H1 (cell line): ENCODE measurements around the gene C1orf56. TPM values are rescaled to one million over a fixed set of nuclear protein-coding genes. Genes with fewer than 3 reads are reported as not detected.

Source experiments
- CTCF ChIA-PET: fragments of 300-600 bp; sonication (Branson Sonifier 250); formaldehyde crosslinking; loops from one replicate; lab custom pipeline; 2021; ENCODE audit not compliant: partially characterized antibody; lab: Charles Lee
- POLR2A ChIA-PET: fragments of 300-600 bp; sonication (Branson Sonifier 250); formaldehyde crosslinking; loops from one replicate; lab custom pipeline; 2021; ENCODE audit warnings: inconsistent platforms; ENCODE audit not compliant: partially characterized antibody; lab: Charles Lee
- DNase-seq, 2 experiments: peaks; one replicate each; pipeline versions ENCODE4 v3.0.0 to v3.0.0-alpha.2; 2010 to 2022; ENCODE audit warnings: low spot score in 2 of 2, low read depth in 1 of 2, mixed read lengths in 1 of 2
- FAIRE-seq: peaks from 2 replicates; lab custom pipeline; 2011; peaks lifted over from hg19 to GRCh38; lab: Jason Lieb, UNC
- H2AFZ ChIP-seq: 2 replicates; pipeline ENCODE4 v1.8.1; 2012; ENCODE audit warnings: low read length, inconsistent platforms
- H2AK5ac ChIP-seq: 2 replicates; pipeline ENCODE4 v1.6.1; 2013; ENCODE audit warnings: low read depth, low read length
- H2BK120ac ChIP-seq: replicated peaks from 2 replicates; pipeline ENCODE3; 2013; ENCODE audit warnings: low read depth, low read length, inconsistent platforms
- H2BK12ac ChIP-seq: 2 replicates; pipeline ENCODE4 v1.6.1; 2013; ENCODE audit warnings: low read depth, low read length
- H2BK15ac ChIP-seq: 2 replicates; pipeline ENCODE4 v1.6.1; 2013; ENCODE audit warnings: low read length
- H2BK20ac ChIP-seq: 2 replicates; pipeline ENCODE4 v1.6.1; 2013; ENCODE audit warnings: low read length
- H2BK5ac ChIP-seq: 2 replicates; pipeline ENCODE4 v1.6.1; 2013; ENCODE audit warnings: low read depth, low read length
- H3K14ac ChIP-seq: 2 replicates; pipeline ENCODE4 v1.6.1; 2013; ENCODE audit warnings: inconsistent platforms; ENCODE audit not compliant: insufficient read length
- H3K18ac ChIP-seq: 2 replicates; pipeline ENCODE4 v1.6.1; 2013; ENCODE audit warnings: low read length; ENCODE audit errors: extremely low read depth
- H3K23ac ChIP-seq: 2 replicates; pipeline ENCODE4 v1.6.1; 2013; ENCODE audit warnings: inconsistent platforms; ENCODE audit not compliant: insufficient read length
- H3K23me2 ChIP-seq: 2 replicates; pipeline ENCODE4 v1.6.1; 2013; ENCODE audit warnings: low read depth, low read length
- H3K27ac ChIP-seq: 2 replicates; pipeline ENCODE4 v1.6.1; 2011; ENCODE audit warnings: low read depth, low read length, inconsistent platforms
- H3K27me3 ChIP-seq, 4 experiments: replicated peaks in 1 of 4; 1 replicate in 1 of 4; 2 replicates in 3 of 4; pipeline versions ENCODE4 v1.6.1 to v1.8.1; 2011 to 2013; ENCODE audit warnings: low read length in 3 of 4, mild to moderate bottlenecking in 3 of 4, inconsistent platforms in 2 of 4, mixed read lengths in 2 of 4, moderate library complexity in 1 of 4; ENCODE audit not compliant: control insufficient read depth in 3 of 4, insufficient read depth in 3 of 4; ENCODE audit errors: extremely low read depth in 1 of 4
- H3K36me3 ChIP-seq, 4 experiments: 2 replicates each; pipeline versions ENCODE4 v1.6.1 to v1.8.1; 2011 to 2013; ENCODE audit warnings: mild to moderate bottlenecking in 4 of 4, low read length in 3 of 4, moderate library complexity in 2 of 4, control low read depth in 1 of 4, inconsistent platforms in 1 of 4; ENCODE audit not compliant: insufficient read depth in 4 of 4, control insufficient read depth in 2 of 4
- H3K4ac ChIP-seq: replicated peaks from 2 replicates; pipeline ENCODE3; 2013; ENCODE audit warnings: low read length, low read depth, mixed read lengths, inconsistent platforms; ENCODE audit not compliant: insufficient read length
- H3K4me1 ChIP-seq, 4 experiments: replicated peaks in 1 of 4; 1 replicate in 1 of 4; 2 replicates in 3 of 4; pipeline versions ENCODE4 v1.6.1 to v1.8.1; 2011 to 2013; ENCODE audit warnings: low read length in 3 of 4, inconsistent platforms in 2 of 4, mixed read lengths in 1 of 4; ENCODE audit not compliant: insufficient read depth in 4 of 4, control insufficient read depth in 3 of 4
- H3K4me2 ChIP-seq, 2 experiments: 2 replicates each; pipeline versions ENCODE4 v1.6.1 to v1.8.1; 2011 to 2013; ENCODE audit warnings: low read depth in 2 of 2, low read length in 2 of 2, control low read depth in 1 of 2, inconsistent platforms in 1 of 2, mild to moderate bottlenecking in 1 of 2; ENCODE audit not compliant: insufficient read depth in 1 of 2
- H3K4me3 ChIP-seq, 4 experiments: fragments of 200-600, 300-600 bp in 1 of 4; sonication (generic), shearing (Covaris generic), sonication (Bioruptor Twin) in 1 of 4; 2 replicates each; pipeline versions ENCODE4 v1.5.1 to v1.8.1; 2011 to 2016; ENCODE audit warnings: low read length in 4 of 4, low read depth in 3 of 4, control low read depth in 2 of 4, inconsistent platforms in 2 of 4, mild to moderate bottlenecking in 2 of 4, mixed read lengths in 1 of 4, moderate library complexity in 1 of 4; ENCODE audit not compliant: insufficient read depth in 2 of 4; ENCODE audit errors: extremely low read depth in 1 of 4
- H3K56ac ChIP-seq: replicated peaks from 2 replicates; pipeline ENCODE3; 2013; ENCODE audit warnings: low read depth, mild to moderate bottlenecking, mixed read lengths, low read length, inconsistent platforms; ENCODE audit not compliant: insufficient read length
- H3K79me1 ChIP-seq: 2 replicates; pipeline ENCODE4 v1.6.1; 2013; ENCODE audit warnings: low read depth, low read length, control low read depth
- H3K79me2 ChIP-seq, 2 experiments: 2 replicates each; pipeline versions ENCODE4 v1.6.1 to v1.8.1; 2012 to 2013; ENCODE audit warnings: low read length in 2 of 2, mild to moderate bottlenecking in 2 of 2, inconsistent platforms in 1 of 2; ENCODE audit not compliant: insufficient read depth in 2 of 2, control insufficient read depth in 1 of 2
- H3K9ac ChIP-seq, 4 experiments: replicated peaks in 1 of 4; 1 replicate in 1 of 4; 2 replicates in 3 of 4; pipeline versions ENCODE4 v1.6.1 to v1.8.1; 2011 to 2013; ENCODE audit warnings: low read depth in 3 of 4, low read length in 3 of 4, control low read depth in 2 of 4, mild to moderate bottlenecking in 2 of 4, moderate library complexity in 2 of 4, inconsistent platforms in 1 of 4; ENCODE audit errors: extremely low read depth in 1 of 4
- H3K9me3 ChIP-seq, 2 experiments: 2 replicates each; pipeline versions ENCODE4 v1.6.1 to v1.8.1; 2012 to 2013; ENCODE audit warnings: mild to moderate bottlenecking in 2 of 2, moderate library complexity in 2 of 2, control low read depth in 1 of 2, inconsistent platforms in 1 of 2, low read depth in 1 of 2, low read length in 1 of 2, mixed read lengths in 1 of 2; ENCODE audit not compliant: insufficient read depth in 2 of 2
- H4K20me1 ChIP-seq, 2 experiments: replicated peaks in 1 of 2; 2 replicates each; pipeline versions ENCODE3 to v1.8.1; 2011 to 2013; ENCODE audit warnings: inconsistent platforms in 2 of 2, low read length in 2 of 2, mild to moderate bottlenecking in 1 of 2; ENCODE audit not compliant: insufficient read depth in 2 of 2, control insufficient read depth in 1 of 2
- H4K5ac ChIP-seq: 2 replicates; pipeline ENCODE4 v1.6.1; 2013; ENCODE audit warnings: low read length, low read depth, mixed read lengths, inconsistent platforms; ENCODE audit not compliant: insufficient read length
- H4K8ac ChIP-seq: 2 replicates; pipeline ENCODE4 v1.8.0; 2013; ENCODE audit warnings: mild to moderate bottlenecking, moderate library complexity, low read length, inconsistent platforms; ENCODE audit not compliant: insufficient read depth; ENCODE audit errors: extremely low read depth
- H4K91ac ChIP-seq: replicated peaks from 2 replicates; pipeline ENCODE3; 2013; ENCODE audit warnings: low read length, mixed read lengths, inconsistent platforms; ENCODE audit not compliant: insufficient read length
- CHD2 ChIP-seq: IDR thresholded peaks from 2 replicates; pipeline ENCODE4 v1.6.1; 2012; ENCODE audit warnings: low read length, improper control_type of control experiment
- EZH2 ChIP-seq: fragments of 200-600 bp; sonication (generic); IDR thresholded peaks from 2 replicates; pipeline ENCODE4 v1.7.1; 2012; ENCODE audit warnings: low read depth, mild to moderate bottlenecking, moderate library complexity, low read length, inconsistent platforms; ENCODE audit not compliant: severe bottlenecking
- JUND ChIP-seq: IDR thresholded peaks from 2 replicates; pipeline ENCODE4 v1.6.1; 2011; ENCODE audit warnings: mild to moderate bottlenecking, improper control_type of control experiment, low read length
- POLR2AphosphoS5 ChIP-seq: IDR thresholded peaks from 2 replicates; pipeline ENCODE4 v1.6.1; 2011; ENCODE audit warnings: low read depth, low read length
- SIRT6 ChIP-seq: IDR thresholded peaks from one replicate; pipeline ENCODE4 v1.7.1; 2012; ENCODE audit warnings: low read length, inconsistent platforms
- SRF ChIP-seq: IDR thresholded peaks from 2 replicates; pipeline ENCODE4 v1.6.1; 2011; ENCODE audit warnings: mild to moderate bottlenecking, low read depth, low read length, moderate library complexity
- TAF7 ChIP-seq: optimal IDR thresholded peaks from 2 replicates; pipeline ENCODE3; 2011; ENCODE audit warnings: low read depth, mild to moderate bottlenecking, inconsistent platforms, low read length, moderate library complexity, borderline replicate concordance
- WGBS, 2 experiments: shearing (Covaris generic) in 1 of 2; methylation state at CpG; one replicate each; pipeline versions ENCODE4 v1.1.6 to v1.1.7; 2013 to 2015; ENCODE audit warnings: low lambda C conversion rate in 2 of 2, mixed read lengths in 2 of 2, inconsistent platforms in 1 of 2, low coverage in 1 of 2, missing lambda C conversion rate in 1 of 2; ENCODE audit not compliant: insufficient replicate concordance in 2 of 2, insufficient coverage in 1 of 2, insufficient read length in 1 of 2; ENCODE audit errors: extremely low coverage in 1 of 2, missing lambda C conversion rate in 1 of 2; 5-methylcytosine and 5-hydroxymethylcytosine counted together
- polyA plus RNA-seq, 7 experiments: library from polyadenylated mRNA; depleted of rRNA in 3 of 7; stranded (reverse) in 5 of 7; unstranded in 2 of 7; fragments of >200 nt in 5 of 7; fragments of 200-250 nt in 2 of 7; gene quantifications; 1 replicate in 5 of 7; 2 replicates in 1 of 7; 4 replicates in 1 of 7; pipeline versions ENCODE4 v1.2.1 to v1.2.3, GENCODE V29; 2011 to 2013; ENCODE audit warnings: missing spikeins in 2 of 7, mixed read lengths in 2 of 7
- total RNA-seq: library from RNA; stranded (reverse); fragmentation: NEBNext Ultra II Directional; extraction: Animal tissue kit (Norgen Biotek cat#: 25700); gene quantifications from 2 replicates; pipeline ENCODE4 v1.2.1, GENCODE V29; 2021

C1orf56 gene
- total and polyA plus RNA-seq, 2 of the 8 experiments (the other 6 are each of a cell fraction or from before 2014, with no cell fraction given), result 3.0 to 3.4 TPM

DNA sequence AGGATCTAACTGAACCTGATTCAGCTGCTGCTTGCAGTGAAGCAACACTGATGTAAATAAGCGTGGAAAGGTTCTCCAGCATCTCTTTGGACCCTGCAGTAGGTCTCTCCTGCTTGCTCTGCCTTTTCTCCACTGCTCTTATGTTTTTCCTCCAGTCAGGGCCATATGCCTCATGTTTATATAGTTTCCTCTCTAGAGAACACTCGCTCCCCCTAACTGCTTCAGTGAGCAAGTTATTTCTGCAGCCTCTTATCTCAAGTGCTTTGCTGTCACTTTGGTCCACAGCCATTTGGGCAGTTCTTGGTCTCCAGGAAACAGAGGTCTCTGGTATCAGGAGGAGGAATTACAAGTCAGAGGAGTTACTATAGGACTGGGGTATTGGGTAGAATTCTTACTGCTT lies 34.0 kb upstream of the C1orf56 start:
- CTCF ChIA-PET, result interaction anchor here (0.7 to 2.0 kb wide), 3 partner anchors 13 to 23 kb away, joined by 3 to 5 read pairs (median 5); partner anchors contain the start of gene BNIPL
- no peaks in the 10 kb centered on the region for H3K79me1 ChIP-seq
- H4K8ac ChIP-seq, result no peak overlapping the region
- H4K20me1 ChIP-seq, result no peaks in the 10 kb centered on the region
- no peak overlapping the region for H3K4ac ChIP-seq
- H2AFZ ChIP-seq, result no peak overlapping the region
- H2BK120ac ChIP-seq, result no peak overlapping the region
- H3K18ac ChIP-seq, result no peak overlapping the region
- WGBS, 2 experiments, result 95% methylated on average over 2 of the region's 2 CpGs; no CpG with 5 or more reads in 1 of the 2 experiments
- H3K4me1 ChIP-seq, result peaks cover 0 to 3% (median 3%) of the 10 kb centered on the region in 4 experiments; a peak in 3 of 7 replicates
- no peaks in the 10 kb centered on the region for H3K9me3 ChIP-seq
- no peak overlapping the region for H2BK5ac ChIP-seq
- no peak overlapping the region for H2BK12ac ChIP-seq
- peaks cover 1% of the 10 kb centered on the region for H3K23me2 ChIP-seq
- H3K56ac ChIP-seq, result no peak overlapping the region
- H4K91ac ChIP-seq, result no peak overlapping the region
- H2AK5ac ChIP-seq, result no peak overlapping the region
- H3K23ac ChIP-seq, result no peak overlapping the region
- FAIRE-seq, result no peak
- H2BK20ac ChIP-seq, result no peak overlapping the region
- DNase-seq, result no peak
- no peak overlapping the region for H3K9ac ChIP-seq
- no peak overlapping the region for H3K4me2 ChIP-seq
- H3K27ac ChIP-seq, result no peak overlapping the region
- H3K36me3 ChIP-seq, result peaks cover 0 to 5% (median 0%) of the 10 kb centered on the region in 4 experiments; a peak in 1 of 8 replicates
- H2BK15ac ChIP-seq, result no peak overlapping the region
- no peak overlapping the region for H3K4me3 ChIP-seq
- POLR2A ChIA-PET, result interaction anchor here (0.9 kb wide), 1 partner anchor 45 kb away, joined by 3 read pairs; no protein-coding TSS in a partner anchor
- no peaks in the 10 kb centered on the region for H3K27me3 ChIP-seq
- H3K14ac ChIP-seq, result no peak overlapping the region
- peaks cover 0 to 5% of the 10 kb centered on the region in 2 experiments; a peak in 2 of 4 replicates for H3K79me2 ChIP-seq
- TF ChIP-seq EZH2, result no peak
- TF ChIP-seq POLR2AphosphoS5, result no peak
- TF ChIP-seq TAF7, result no peak
- TF ChIP-seq SRF, result no peak
- TF ChIP-seq SIRT6, result no peak
- no peak for TF ChIP-seq JUND
- no peak for TF ChIP-seq CHD2
- H4K5ac ChIP-seq, result no peak overlapping the region
